AG08396 (cell line): Measurements from ENCODE around the gene CCN5.
A peak's percentile ranks its signal among the peaks of the same experiment; 100 is the strongest.

Experiments
- DNase-seq: peaks from one replicate; pipeline ENCODE4 v3.0.0; 2012; ENCODE audit warnings: low spot score, mixed read lengths

CCN5 gene

DNA sequence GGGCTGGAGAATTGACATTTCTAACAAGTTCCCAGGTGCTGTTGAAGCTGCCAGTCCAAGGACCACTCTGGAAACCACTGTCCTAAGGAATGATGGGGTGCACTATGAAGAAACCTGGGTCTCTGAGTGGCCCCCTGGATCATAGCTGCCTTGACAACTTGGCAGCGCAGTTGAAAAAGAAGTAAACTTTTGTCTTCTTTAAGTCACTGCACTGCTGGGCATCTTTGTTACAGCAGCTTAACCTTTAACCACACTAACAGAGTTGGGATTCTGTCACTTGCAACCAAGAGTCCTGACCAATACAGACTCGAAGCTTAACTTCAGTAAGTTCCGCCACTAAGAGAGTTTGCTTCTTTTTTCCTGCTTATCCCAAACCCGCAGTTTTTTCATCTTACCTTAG is 21.9 kb downstream of the CCN5 start:
- no peak for DNase-seq

DNA sequence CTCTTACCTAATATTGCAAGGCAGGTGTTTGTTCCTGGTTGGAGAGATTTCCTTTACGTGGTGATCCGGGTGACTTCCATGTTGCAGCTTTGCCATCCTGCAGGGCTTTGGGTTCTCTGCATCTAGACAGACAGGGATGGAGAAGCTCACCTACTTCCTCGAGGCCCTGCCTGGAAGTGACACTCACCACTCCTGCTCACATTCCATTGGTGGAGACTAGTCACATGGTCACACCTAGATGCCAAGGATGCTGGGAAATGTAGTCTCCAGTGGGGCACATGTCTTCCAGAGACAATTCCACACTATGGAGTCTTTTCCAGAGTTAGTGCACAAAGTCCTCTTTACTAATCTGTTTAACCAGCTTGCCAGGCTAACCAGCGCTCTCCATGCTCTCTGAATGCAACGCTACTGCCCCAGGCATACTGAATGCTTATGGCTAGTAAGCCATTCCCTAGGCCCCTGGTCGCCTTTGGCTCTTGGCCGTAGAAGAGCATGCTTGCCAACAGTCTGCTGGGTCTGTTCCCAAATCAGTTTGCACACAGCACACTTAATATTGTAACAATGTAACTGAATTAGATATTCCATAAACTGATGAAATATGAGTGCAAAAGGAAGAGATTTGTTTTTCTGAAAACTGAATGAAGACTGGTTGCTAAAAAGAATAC is 23.8 kb downstream of the CCN5 start:
- DNase-seq: peak; percentile 80

DNA sequence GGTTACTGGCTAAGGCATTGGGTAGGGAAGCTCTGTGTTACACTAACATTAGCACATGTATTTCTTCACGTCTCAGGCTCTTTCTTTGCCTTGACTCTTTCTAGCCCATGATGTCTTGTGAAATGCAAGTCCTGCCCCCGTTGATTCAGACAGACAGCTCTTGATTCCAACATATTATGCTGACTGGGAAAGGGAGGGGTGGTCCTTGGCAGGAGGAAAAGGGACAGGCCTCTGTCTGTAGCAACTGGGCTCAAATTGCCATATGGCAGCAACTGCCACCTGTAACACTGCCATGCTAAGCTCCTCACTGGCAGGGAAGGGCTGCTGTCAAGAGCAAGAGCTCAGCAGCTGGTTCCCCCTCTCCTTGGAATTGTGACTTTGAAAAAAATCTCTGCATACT is 24.8 kb downstream of the CCN5 start:
- no peak for DNase-seq

DNA sequence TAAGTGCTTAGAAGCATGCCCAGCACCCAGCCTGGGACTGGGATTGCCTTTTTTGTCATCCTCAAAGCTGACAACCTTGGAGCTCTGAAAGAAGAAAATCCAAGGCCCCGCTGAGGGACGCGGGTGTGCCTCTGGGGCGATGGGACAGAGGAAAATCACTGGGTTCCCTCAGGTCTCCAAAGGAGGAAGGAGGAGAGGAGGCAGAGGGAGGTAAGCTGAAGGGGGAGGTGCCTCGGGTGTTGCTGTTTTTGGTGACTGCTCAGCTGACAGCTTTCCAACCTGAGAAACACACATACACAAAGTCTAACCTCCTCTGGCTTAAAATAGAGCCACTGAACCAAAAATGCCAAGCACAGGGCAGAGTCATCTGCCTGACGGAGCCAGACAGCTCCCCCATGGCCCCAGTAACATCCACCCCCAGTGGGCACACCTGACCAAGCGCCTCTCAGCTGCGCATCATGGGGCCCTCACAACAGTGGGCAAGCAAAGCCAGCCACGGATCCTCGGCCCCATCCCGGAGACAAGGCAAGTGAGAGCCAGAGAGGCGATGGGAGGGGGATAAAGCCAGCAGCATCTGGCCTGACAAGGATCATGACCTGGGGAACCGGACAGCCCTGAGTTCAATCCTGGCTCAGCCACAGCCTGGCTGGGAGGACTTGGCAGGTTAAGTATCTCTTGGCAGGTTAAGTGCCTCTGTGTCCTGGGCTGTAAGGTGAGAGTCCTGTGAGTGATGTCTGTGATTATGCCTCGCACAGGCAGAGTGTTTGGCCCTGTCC is 27.3 kb downstream of the CCN5 start:
- no peak for DNase-seq

DNA sequence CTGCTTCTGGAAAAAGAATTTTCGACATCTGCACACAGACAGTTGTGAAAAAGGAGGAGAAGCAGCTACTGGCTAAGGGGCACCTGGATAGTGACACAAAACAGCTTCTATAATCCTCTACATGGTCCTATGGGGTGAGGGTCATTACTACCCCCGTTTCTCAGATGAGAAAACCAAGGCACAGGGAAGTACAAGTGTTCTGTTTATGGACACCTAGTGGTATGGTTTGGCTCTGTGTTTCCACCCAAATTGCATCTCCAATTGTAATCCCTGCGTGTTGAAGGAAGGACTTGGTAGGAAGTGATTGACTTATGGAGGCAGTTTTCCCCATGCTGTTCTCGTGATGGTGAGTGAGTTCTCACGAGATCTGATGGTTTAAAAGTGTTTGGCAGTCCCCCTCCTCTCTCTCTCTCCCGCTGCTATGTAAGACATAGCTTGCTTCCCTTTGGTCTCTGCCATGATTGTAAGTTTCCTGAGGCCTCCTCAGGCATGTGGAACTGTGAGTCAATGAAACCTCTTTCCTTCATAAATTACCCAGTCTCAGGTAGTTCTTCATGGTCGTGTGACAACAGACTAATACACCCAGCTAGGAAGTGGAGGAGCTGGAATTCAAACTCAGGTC is 28.0 kb downstream of the CCN5 start:
- no peak for DNase-seq

DNA sequence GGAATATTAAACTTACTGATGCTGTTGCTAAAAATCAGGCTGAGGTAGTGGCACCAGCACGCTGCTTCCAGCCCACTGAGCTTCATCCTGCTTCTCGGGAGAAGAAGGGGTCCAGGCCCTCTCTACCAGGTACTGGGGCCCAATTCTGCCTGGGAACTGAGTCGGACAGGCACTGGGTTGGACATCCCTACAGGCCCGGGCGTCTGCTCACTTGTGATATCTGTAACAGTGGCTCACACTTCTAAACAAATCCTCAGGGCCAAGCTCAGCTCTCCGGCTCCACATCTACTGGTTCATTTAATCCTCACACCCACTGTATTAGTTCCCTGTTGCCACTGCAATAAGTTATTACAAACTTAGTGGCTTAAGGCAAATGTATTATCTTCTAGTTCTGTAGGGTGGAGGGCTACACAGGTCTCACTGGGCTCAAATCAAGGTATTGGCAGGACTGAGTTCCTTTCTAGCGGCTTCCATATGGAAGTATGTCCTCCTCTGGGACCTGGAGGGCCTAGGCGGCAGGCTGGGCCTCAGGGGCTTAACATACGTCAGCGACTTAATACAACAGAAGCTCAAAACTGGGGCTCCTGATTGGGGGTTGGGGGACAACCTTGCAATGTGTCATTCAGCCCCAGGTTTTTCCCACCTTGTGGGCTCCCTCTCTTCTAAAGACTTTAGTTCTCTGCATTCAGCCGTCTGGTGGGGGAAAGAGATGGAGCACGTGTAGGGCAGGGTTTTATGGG is 28.9 kb downstream of the CCN5 start:
- DNase-seq: no peak

DNA sequence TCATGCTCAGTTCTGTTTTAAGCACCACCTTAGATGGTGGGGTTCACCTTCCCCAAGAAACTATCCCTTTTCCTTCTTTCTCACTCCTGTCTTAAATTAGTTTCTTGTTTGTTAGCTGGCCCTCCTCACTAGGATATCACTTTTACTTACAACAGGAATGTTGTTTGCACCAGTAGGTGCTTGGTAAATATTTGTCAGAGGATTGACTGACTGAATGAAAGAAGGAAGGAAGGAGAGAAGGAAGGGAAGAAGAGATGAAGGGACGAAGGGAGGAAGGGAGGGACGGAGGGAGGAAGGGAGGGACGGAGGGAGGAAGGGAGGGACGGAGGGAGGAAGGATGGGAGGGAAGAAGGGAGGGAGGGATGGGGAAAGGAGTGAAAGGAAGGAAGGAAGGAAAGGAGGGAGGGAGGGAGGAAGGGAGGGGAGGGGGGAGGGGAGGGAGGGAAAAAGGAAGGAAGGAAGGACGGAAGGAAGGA is 30.0 kb downstream of the CCN5 start:
- DNase-seq: no peak

DNA sequence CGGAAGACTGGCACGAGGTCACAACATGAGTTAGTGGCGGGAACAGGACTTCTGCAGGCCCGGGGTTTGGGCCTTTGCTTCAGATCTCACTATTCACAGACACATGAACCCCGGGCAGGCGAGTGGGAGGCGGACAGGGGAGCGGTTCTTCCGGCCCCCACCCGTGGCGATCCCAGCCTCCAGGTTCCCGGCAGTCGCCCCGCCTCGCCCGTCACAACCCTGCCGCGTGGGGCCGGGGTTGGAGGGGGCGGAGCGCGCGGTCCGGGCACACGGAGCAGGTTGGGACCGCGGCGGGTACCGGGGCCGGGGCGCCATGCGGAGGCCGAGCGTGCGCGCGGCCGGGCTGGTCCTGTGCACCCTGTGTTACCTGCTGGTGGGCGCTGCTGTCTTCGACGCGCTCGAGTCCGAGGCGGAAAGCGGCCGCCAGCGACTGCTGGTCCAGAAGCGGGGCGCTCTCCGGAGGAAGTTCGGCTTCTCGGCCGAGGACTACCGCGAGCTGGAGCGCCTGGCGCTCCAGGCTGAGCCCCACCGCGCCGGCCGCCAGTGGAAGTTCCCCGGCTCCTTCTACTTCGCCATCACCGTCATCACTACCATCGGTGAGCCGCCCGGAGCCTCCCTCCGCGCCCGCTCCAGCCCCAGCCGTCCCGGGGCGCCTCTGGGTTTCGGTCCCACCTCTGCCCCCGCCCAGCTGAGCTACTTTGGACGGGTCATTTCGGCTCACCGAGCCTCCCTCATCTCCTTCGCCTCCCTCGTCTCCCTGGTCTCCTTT is 30.6 kb downstream of the CCN5 start, which contains the start of gene KCNK15:
TSS of gene KCNK15 (plus strand) at position 268 of the 769 bp plus-strand sequence. CDS start at position 314, 46 bp downstream.
- peak; percentile 45 for DNase-seq

DNA sequence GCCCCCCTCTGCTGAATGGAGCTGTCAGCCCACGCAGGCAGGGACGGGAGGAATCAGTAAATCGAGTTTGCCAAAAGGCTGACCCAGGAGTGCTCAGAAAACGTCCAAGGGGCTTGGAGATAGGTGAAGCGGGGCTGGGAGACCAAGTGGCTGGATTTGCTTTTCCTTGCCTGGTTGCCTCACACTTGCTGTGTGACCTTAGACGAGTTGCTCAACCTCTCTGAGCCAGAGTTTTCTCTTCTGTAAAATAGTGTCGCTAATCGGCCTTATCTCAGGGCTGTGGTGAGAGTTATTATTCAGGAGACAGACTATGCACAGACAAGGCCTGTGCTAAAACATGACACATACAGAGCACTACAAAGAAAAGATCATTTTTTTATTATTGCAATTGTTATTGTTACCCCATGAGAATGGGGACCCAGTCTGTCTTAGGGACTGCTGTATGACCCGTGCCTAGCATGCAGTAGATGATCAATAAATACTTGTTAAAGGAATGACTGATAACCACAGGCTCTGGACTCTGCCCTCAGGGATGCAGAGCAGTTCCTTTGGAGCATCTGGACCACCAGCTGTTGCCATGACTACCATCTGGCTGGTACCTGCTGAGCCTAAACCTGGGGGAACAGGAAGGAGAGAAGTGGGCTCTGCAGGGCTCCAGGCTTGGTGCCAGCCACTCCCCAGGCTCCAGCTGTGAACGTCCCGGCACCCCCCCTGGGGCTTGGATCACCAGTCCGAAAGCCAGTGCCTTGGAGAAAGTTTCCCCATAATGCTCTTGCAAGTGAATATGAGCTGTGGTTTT is 31.4 kb downstream of the CCN5 start:
- no peak for DNase-seq

DNA sequence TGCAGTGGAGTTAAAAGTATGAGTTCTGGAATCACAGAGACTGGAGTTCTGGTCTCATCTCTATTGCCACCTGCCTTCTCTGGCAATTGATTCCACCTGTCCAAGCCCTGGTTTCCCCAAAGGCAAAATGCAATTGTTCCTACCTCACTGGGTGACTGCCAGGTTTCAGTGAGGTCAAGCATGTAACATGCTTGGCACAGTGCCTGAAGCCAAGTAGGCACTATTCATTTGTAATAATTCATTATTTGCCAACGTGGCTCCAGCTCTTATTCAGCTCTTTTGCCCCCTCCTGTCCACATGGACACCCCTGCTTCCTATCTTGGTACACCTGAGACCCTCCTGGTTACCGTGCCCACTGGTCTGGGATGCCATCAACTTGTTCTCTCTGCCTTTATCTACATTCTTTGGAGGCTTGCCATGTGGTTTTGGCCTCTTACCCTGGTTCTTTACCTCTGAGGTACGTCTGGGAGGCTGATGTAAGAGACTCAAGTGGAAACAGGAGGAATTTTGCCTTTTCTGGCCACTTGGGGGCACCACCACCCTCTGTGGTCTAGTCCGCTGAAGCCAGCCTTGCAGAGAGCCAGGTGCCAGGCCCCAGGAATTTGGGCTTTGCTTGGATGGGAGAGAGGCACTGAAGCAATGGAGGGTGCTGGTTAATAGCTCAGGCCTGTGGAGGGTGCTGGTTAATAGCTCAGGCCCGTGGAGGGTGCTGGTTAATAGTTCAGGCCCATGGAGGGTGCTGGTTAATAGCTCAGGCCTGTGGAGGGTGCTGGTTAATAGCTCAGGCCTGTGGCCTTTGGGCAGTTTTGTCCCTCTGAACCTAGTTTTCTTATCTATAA is 32.2 kb downstream of the CCN5 start:
- peak; percentile 86 for DNase-seq

DNA sequence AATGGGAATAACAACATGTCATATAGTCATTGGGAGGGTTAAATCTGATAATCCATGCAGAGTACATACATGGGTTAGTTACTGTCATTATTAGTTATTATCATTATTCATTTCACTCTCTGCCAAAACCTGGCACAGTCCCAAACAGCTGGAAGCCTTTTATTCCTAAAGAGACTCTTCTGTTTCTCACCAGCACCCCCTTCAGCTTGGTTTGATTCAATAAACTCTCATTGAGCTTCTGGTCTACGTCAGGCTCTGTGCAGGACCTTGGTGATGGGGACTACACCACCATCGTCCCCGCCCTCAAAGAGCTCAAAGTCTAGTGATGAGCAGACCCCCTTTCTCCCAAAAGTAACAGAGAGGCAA is 32.8 kb downstream of the CCN5 start:
- DNase-seq: no peak

DNA sequence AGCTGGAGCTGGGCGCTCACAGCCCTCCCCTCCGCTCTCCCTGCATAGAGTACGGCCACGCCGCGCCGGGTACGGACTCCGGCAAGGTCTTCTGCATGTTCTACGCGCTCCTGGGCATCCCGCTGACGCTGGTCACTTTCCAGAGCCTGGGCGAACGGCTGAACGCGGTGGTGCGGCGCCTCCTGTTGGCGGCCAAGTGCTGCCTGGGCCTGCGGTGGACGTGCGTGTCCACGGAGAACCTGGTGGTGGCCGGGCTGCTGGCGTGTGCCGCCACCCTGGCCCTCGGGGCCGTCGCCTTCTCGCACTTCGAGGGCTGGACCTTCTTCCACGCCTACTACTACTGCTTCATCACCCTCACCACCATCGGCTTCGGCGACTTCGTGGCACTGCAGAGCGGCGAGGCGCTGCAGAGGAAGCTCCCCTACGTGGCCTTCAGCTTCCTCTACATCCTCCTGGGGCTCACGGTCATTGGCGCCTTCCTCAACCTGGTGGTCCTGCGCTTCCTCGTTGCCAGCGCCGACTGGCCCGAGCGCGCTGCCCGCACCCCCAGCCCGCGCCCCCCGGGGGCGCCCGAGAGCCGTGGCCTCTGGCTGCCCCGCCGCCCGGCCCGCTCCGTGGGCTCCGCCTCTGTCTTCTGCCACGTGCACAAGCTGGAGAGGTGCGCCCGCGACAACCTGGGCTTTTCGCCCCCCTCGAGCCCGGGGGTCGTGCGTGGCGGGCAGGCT is 35.1 kb downstream of the CCN5 start:
- DNase-seq: peak; percentile 53

DNA sequence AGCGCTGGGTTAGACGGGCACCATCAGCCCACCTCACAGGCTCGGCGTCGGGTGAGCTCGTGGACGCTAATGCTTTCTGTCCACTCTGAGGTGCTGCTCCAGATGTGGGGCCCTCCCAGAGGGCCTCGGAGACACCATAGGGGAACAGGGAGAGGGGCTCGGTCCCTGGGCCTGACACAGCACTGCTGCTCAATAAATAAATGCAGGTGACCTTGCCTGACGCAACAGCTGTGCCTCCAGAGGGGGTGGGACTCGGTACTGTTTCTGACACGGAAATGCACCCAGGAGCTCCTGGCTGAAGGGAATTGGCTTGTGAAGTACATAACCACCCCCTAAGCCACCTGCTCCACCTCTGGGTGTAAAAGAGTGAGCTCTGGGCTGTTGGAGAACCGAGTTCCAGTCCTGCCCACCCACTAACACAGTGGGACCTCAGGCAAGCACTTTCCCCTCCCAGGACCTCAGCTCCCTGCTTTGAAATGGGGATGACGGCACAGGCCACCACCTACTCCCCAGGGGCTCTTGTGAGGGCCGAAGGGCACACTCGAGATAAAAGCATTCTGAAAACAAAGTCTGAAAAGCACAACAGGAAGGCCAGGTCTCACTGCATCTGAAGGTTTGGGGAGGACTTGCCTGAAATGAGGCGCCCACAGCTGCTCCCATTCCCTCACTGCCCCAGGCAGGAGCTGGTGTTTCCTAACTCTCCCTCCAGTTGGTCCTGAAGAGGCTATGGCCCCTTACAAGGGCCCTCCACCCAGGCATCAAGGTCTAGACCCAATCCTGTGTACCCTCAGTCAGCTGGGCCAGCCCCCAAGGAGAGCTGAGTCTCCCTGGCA is 37.1 kb downstream of the CCN5 start:
- no peak for DNase-seq

DNA sequence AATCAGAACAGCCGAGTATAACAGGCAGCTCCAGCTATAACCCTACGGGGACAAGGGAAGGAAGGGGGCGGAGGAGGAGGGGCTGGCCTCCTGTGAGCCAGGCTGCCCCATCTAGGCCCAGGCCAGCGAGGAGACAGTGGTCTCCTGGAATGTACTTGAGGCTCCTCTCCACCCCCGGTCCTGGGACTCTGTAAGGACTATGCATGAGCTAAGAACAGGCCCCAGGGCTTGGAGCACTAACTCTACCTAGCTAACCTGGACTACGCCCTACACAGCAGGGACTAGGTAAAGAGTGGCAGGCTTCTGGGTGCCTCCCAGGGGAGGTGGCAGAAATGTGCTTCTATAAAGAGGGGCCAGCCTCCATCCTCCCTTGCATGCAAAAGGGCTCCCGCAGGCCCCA is 39.4 kb downstream of the CCN5 start:
- no peak for DNase-seq

DNA sequence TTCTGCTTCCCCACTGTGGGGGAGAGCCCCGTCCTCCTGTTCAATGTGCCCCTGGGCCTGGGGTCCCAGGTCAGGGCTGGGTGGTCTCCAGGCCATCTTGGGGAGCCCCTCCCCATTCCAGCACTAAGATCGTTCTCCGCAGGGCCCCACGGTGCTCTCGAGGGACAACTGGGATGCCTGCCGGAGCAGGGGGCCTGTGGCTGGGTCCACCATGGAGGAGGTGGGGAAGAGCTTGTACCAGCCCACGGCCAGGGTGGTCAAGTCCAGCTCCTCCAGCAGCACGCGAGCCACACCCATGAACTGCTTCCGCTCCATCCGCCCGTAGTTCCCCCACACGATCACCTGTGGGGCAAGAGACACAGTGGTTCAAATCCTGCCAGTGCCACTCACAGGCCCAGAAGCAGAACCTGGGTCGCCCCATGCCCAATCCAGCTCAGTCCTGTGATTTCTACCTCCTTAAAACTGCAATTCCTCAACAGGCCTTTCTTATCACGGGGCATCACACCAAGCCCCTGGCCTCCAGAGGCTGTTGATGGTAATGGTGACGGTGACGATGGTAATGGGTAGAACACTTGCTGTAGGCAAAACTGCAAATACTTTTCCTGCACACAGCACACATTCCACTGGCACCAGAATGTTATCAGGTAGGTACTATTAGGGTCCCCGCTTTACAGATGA is 41.0 kb downstream of the CCN5 start:
- no peak for DNase-seq

DNA sequence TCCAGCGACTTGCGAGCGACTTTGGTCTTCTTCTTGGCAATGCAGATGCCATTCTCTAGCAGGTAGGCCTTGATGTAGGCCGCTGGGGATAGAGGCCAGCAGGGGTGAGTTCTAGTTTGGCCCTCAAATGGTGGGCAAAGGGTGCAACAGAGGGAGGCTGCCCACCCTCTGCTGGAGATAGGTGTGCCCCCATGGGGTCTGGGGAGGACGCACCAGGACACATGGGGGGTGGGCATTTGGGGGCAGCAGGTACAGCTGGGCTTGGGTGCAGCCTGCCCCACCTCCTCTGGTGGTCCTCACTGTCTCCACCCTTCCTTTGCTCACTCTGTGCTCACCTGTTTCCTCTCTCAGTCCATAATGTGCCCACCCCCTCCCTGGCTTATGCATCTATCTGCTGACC is 41.8 kb downstream of the CCN5 start:
- DNase-seq: no peak

DNA sequence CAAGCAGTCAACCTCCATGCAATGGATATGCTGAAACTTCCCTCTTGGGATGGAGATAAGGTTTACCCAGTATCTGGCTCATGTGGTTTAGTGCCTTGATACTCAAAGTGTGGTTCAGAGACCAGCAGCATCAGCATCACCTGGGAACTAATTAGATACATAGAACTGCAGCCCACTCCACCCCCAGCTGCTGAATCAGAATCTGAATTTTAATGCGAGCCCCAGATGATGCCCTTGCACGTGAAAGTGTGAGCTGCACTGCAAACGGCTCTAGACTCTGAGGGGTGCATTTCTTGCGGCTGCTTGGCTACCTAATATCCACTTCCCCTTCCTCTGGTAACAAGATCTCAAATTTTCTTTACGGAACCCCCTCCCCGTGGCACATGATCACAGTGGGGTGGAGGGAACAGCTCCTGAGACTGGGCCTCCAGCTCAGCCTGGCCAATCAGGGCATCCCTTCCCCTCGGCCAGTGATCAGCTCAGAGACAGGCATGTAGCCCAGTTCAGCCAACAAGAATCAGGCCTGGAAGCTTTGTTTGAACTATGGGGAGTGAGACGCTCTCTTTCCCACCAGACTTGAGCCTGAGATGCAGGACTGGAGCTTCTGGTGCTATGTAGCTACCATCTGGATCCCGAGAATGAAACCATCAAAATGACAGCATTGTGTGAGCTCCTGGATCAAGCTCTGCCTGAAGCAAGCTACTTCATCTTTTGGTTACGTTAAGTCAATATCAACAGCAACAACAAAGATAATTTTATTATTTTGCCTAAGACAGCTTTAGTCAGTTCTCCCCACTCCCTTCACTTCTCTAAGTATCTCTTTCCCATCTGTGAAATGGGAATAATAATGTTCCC is 43.3 kb downstream of the CCN5 start:
- no peak for DNase-seq
